Neural cell (in vitro differentiated cells): Measurements from ENCODE around the gene SLC6A19. TPM values are rescaled to one million over a fixed set of nuclear protein-coding genes. Genes with fewer than 3 reads are reported as not detected.
A peak's percentile ranks its signal among the peaks of the same experiment; 100 is the strongest.

Experiments
- H2AFZ ChIP-seq: fragments of 200-600, 300-800 bp; sonication (generic), shearing (Covaris generic); 2 replicates; pipeline ENCODE4 v1.6.0; 2014; ENCODE audit warnings: low read depth, mild to moderate bottlenecking, antibody characterized with exemption, low read length, moderate library complexity
- H3F3A ChIP-seq: fragments of 200-600 bp; shearing (Covaris generic); 2 replicates; pipeline ENCODE4 v1.6.1; 2016; ENCODE audit warnings: mild to moderate bottlenecking, moderate library complexity, mixed read lengths, antibody characterized with exemption, low read length; ENCODE audit not compliant: insufficient read depth, poor library complexity, severe bottlenecking
- H3K27ac ChIP-seq: fragments of 200-600, 300-800 bp; sonication (generic), shearing (Covaris generic); 2 replicates; pipeline ENCODE4 v1.5.1; 2014; ENCODE audit warnings: mild to moderate bottlenecking, low read length, moderate library complexity
- H3K27me3 ChIP-seq: fragments of 300-800, 200-600 bp; sonication (generic), shearing (Covaris generic); 2 replicates; pipeline ENCODE4 v1.6.0; 2014; ENCODE audit warnings: mild to moderate bottlenecking, low read depth, low read length, moderate library complexity; ENCODE audit not compliant: insufficient read depth
- H3K36me3 ChIP-seq: fragments of 300-800, 200-600 bp; sonication (generic), shearing (Covaris generic); 2 replicates; pipeline ENCODE4 v1.5.1; 2014; ENCODE audit warnings: mild to moderate bottlenecking, antibody characterized with exemption, low read length, moderate library complexity; ENCODE audit not compliant: insufficient read depth
- H3K4me2 ChIP-seq: fragments of 300-800, 200-600 bp; sonication (generic), shearing (Covaris generic); 2 replicates; pipeline ENCODE4 v1.6.0; 2014; ENCODE audit warnings: mild to moderate bottlenecking, low read length
- H3K4me3 ChIP-seq: fragments of 300-800, 200-600 bp; sonication (generic), shearing (Covaris generic); 2 replicates; pipeline ENCODE4 v1.5.1; 2014; ENCODE audit warnings: mild to moderate bottlenecking, low read length, moderate library complexity
- H3K79me2 ChIP-seq: fragments of 200-600 bp; shearing (Covaris generic); replicated peaks from 2 replicates; pipeline ENCODE4 v1.6.0; 2014; ENCODE audit warnings: mild to moderate bottlenecking, low read length, moderate library complexity; ENCODE audit not compliant: insufficient read depth
- H3K9ac ChIP-seq: fragments of 300-800, 200-600 bp; sonication (generic), shearing (Covaris generic); 2 replicates; pipeline ENCODE4 v1.6.1; 2016; ENCODE audit warnings: mild to moderate bottlenecking, low read length, mixed read lengths
- H3K9me2 ChIP-seq: fragments of 200-600 bp; shearing (Covaris generic); 2 replicates; pipeline ENCODE4 v1.6.1; 2016; ENCODE audit warnings: mild to moderate bottlenecking, low read length, mixed read lengths; ENCODE audit not compliant: insufficient read depth
- H3K9me3 ChIP-seq: fragments of 200-600, 300-800 bp; sonication (generic), shearing (Covaris generic); 2 replicates; pipeline ENCODE4 v1.6.1; 2016; ENCODE audit warnings: mild to moderate bottlenecking, mixed run types, low read length, moderate library complexity, mixed read lengths
- H4K20me1 ChIP-seq: fragments of 200-600 bp; shearing (Covaris generic); 2 replicates; pipeline ENCODE4 v1.6.1; 2016; ENCODE audit warnings: mild to moderate bottlenecking, mixed run types; ENCODE audit not compliant: insufficient read depth
- EP300 ChIP-seq: fragments of 450-650 bp; conservative IDR thresholded peaks from 2 replicates; pipeline ENCODE4 v1.6.1; 2014; ENCODE audit warnings: antibody characterized with exemption, mild to moderate bottlenecking, moderate library complexity; ENCODE audit not compliant: poor library complexity, severe bottlenecking
- MXI1 ChIP-seq: fragments of 450-650 bp; conservative IDR thresholded peaks from 2 replicates; pipeline ENCODE4 v1.6.1; 2014; ENCODE audit warnings: antibody characterized with exemption, mild to moderate bottlenecking; ENCODE audit not compliant: poor library complexity, severe bottlenecking
- POLR2AphosphoS5 ChIP-seq: IDR thresholded peaks from 2 replicates; pipeline ENCODE4 v1.6.1; 2012
- RAD21 ChIP-seq: fragments of 450-650 bp; conservative IDR thresholded peaks from 2 replicates; pipeline ENCODE4 v1.6.1; 2014; ENCODE audit warnings: antibody characterized with exemption, mild to moderate bottlenecking, moderate library complexity
- polyA plus RNA-seq: library from polyadenylated mRNA; depleted of rRNA; stranded (reverse); fragments of >200 nt; gene quantifications from 2 replicates; pipeline ENCODE4 v1.2.3, GENCODE V29; 2014
- TF ChIP-seq, protein P1 (sequence below): IDR thresholded peaks from 2 replicates; pipeline ENCODE4 v1.6.1; 2012; ENCODE audit warnings: borderline replicate concordance
- TF ChIP-seq, protein P2 (sequence below): fragments of 450-650 bp; IDR thresholded peaks from 2 replicates; pipeline ENCODE4 v1.5.1; 2014; ENCODE audit warnings: antibody characterized with exemption, mild to moderate bottlenecking, moderate library complexity; ENCODE audit not compliant: poor library complexity, severe bottlenecking

Gene SLC6A19
- polyA plus RNA-seq, 1 donor from 2014 or later, result not detected

DNA sequence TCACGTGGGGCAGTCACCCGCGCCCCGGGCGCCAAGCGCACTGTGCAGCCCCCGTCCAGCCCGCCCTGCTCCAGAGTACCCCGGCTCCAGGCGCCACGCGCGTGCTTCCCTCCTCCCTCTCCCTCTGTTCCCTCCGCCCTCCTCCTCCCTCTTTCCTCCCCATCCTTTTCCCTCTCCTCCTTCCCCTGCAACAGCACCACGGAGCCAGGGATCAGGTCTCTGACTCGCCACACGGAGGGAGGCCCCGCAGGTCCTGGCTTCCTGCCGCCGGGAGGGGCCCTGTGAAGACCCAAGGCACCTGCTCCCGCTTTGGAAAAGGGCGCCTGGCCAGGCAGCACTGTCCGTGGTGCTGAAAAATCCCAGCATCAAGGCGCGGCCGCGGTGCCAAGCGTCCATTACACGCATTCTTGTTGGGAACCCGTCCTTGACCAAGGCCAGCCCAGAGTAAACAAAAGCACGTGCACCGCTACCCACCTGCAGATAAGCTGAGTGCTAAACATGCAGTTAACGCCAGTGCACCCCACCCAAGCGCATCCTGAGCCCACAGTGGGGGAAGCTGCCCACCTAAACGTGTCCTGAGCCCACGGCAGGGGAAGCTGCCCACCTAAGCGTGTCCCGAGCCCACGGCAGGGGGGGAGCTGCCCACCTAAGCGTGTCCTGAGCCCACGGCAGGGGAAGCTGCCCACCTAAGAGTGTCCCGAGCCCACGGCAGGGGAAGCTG lies 45.5 kb downstream of the SLC6A19 start:
- H3F3A ChIP-seq, result no peaks in the 10 kb centered on the region
- no peak overlapping the region for H3K4me2 ChIP-seq
- H3K79me2 ChIP-seq, result no peaks in the 10 kb centered on the region
- no peak overlapping the region for H2AFZ ChIP-seq
- H3K27ac ChIP-seq, result no peak overlapping the region
- no peak overlapping the region for H3K4me3 ChIP-seq
- peaks cover 5% of the 10 kb centered on the region for H3K27me3 ChIP-seq
- no peak for TF ChIP-seq RAD21
- TF ChIP-seq, protein P1, sequence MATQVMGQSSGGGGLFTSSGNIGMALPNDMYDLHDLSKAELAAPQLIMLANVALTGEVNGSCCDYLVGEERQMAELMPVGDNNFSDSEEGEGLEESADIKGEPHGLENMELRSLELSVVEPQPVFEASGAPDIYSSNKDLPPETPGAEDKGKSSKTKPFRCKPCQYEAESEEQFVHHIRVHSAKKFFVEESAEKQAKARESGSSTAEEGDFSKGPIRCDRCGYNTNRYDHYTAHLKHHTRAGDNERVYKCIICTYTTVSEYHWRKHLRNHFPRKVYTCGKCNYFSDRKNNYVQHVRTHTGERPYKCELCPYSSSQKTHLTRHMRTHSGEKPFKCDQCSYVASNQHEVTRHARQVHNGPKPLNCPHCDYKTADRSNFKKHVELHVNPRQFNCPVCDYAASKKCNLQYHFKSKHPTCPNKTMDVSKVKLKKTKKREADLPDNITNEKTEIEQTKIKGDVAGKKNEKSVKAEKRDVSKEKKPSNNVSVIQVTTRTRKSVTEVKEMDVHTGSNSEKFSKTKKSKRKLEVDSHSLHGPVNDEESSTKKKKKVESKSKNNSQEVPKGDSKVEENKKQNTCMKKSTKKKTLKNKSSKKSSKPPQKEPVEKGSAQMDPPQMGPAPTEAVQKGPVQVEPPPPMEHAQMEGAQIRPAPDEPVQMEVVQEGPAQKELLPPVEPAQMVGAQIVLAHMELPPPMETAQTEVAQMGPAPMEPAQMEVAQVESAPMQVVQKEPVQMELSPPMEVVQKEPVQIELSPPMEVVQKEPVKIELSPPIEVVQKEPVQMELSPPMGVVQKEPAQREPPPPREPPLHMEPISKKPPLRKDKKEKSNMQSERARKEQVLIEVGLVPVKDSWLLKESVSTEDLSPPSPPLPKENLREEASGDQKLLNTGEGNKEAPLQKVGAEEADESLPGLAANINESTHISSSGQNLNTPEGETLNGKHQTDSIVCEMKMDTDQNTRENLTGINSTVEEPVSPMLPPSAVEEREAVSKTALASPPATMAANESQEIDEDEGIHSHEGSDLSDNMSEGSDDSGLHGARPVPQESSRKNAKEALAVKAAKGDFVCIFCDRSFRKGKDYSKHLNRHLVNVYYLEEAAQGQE, result peak; percentile 58
- H3K9me3 ChIP-seq, result no peaks in the 10 kb centered on the region
- no peak overlapping the region for H3K9ac ChIP-seq
- H3K9me2 ChIP-seq, result no peaks in the 10 kb centered on the region
- no peaks in the 10 kb centered on the region for H4K20me1 ChIP-seq
- no peaks in the 10 kb centered on the region for H3K36me3 ChIP-seq

DNA sequence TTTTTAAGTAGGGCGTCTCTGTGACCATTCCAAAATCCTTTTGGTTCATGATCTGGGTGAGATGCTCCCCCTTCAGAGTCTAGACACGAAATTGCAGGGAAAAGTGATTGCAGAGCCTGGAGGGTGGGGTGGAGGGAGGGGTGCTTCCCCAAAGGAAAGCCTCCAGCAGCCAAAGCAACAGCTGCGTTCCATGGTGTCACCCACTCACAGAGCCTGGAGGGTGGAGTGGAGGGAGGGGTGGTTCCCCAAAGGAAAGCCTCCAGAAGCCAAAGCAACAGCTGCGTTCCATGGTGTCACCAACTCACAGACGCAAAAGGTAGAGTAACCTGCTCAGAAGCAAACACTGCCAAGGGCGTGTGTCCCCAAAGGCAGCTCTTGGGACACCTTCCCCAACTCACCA lies 46.4 kb downstream of the SLC6A19 start:
- Histone ChIP-seq H3K36me3 (no peaks in the 10 kb centered on the region), H2AFZ (no peak overlapping the region), H3K9me3 (no peaks in the 10 kb centered on the region), H3K4me2 (no peak overlapping the region), H3F3A (no peaks in the 10 kb centered on the region), H3K9ac (no peak overlapping the region), H3K27ac (no peak overlapping the region), H3K9me2 (no peaks in the 10 kb centered on the region), H3K4me3 (no peak overlapping the region), H3K79me2 (no peaks in the 10 kb centered on the region), H3K27me3 (peaks cover 5% of the 10 kb centered on the region), H4K20me1 (no peaks in the 10 kb centered on the region)
- no peak for TF ChIP-seq EP300
- TF ChIP-seq, protein P2, sequence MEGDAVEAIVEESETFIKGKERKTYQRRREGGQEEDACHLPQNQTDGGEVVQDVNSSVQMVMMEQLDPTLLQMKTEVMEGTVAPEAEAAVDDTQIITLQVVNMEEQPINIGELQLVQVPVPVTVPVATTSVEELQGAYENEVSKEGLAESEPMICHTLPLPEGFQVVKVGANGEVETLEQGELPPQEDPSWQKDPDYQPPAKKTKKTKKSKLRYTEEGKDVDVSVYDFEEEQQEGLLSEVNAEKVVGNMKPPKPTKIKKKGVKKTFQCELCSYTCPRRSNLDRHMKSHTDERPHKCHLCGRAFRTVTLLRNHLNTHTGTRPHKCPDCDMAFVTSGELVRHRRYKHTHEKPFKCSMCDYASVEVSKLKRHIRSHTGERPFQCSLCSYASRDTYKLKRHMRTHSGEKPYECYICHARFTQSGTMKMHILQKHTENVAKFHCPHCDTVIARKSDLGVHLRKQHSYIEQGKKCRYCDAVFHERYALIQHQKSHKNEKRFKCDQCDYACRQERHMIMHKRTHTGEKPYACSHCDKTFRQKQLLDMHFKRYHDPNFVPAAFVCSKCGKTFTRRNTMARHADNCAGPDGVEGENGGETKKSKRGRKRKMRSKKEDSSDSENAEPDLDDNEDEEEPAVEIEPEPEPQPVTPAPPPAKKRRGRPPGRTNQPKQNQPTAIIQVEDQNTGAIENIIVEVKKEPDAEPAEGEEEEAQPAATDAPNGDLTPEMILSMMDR, result no peak
- no peak for TF ChIP-seq POLR2AphosphoS5
- TF ChIP-seq MXI1, result no peak
- TF ChIP-seq, protein P1, result no peak
